DND-41 (cell line): ENCODE measurements around the gene CPLX1.

ENCODE experiments used
- EZH2 ChIP-seq: IDR thresholded peaks from 3 replicates; pipeline ENCODE4 v1.6.1; 2012; ENCODE audit warnings: borderline replicate concordance, low read depth, mild to moderate bottlenecking, moderate library complexity, low read length, inconsistent platforms; ENCODE audit not compliant: severe bottlenecking
- TF ChIP-seq, protein P1 (sequence below): IDR thresholded peaks from 2 replicates; pipeline ENCODE4 v1.5.1; 2012; ENCODE audit warnings: borderline replicate concordance, low read length, moderate library complexity, mild to moderate bottlenecking; ENCODE audit not compliant: poor library complexity, severe bottlenecking; ENCODE audit errors: extremely low read depth

GRCh38 chr4:768995-769394 is 56.9 kb downstream of the CPLX1 start:
- TF ChIP-seq, protein P1, sequence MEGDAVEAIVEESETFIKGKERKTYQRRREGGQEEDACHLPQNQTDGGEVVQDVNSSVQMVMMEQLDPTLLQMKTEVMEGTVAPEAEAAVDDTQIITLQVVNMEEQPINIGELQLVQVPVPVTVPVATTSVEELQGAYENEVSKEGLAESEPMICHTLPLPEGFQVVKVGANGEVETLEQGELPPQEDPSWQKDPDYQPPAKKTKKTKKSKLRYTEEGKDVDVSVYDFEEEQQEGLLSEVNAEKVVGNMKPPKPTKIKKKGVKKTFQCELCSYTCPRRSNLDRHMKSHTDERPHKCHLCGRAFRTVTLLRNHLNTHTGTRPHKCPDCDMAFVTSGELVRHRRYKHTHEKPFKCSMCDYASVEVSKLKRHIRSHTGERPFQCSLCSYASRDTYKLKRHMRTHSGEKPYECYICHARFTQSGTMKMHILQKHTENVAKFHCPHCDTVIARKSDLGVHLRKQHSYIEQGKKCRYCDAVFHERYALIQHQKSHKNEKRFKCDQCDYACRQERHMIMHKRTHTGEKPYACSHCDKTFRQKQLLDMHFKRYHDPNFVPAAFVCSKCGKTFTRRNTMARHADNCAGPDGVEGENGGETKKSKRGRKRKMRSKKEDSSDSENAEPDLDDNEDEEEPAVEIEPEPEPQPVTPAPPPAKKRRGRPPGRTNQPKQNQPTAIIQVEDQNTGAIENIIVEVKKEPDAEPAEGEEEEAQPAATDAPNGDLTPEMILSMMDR: no peak
- no peak for TF ChIP-seq EZH2
